GM11168 (cell line): ENCODE data around the gene CCDC190.
"Not testable (repeated sequence)": the region's sequence is repeated elsewhere in the genome, so short reads cannot be mapped to it uniquely, and the experiment has no call there.

Experiments
- in situ Hi-C: fragments of 300-500 bp; cut with MboI; formaldehyde crosslinking; loops from one replicate; pipeline ENCODE4 v1.12.0; 2022; ENCODE audit warnings: low sequenced_read_pairs; ENCODE audit not compliant: unreplicated experiment

CCDC190 gene

GRCh38 chr1:162840250-162840839 lies 20.6 kb downstream of the CCDC190 start:
- in situ Hi-C loops = loop anchor here (10.0 kb wide), 1 partner anchor 464 kb away; no protein-coding TSS in a partner anchor

GRCh38 chr1:162838863-162839262 lies 22.1 kb downstream of the CCDC190 start:
- in situ Hi-C loops = no loop called here

DNA sequence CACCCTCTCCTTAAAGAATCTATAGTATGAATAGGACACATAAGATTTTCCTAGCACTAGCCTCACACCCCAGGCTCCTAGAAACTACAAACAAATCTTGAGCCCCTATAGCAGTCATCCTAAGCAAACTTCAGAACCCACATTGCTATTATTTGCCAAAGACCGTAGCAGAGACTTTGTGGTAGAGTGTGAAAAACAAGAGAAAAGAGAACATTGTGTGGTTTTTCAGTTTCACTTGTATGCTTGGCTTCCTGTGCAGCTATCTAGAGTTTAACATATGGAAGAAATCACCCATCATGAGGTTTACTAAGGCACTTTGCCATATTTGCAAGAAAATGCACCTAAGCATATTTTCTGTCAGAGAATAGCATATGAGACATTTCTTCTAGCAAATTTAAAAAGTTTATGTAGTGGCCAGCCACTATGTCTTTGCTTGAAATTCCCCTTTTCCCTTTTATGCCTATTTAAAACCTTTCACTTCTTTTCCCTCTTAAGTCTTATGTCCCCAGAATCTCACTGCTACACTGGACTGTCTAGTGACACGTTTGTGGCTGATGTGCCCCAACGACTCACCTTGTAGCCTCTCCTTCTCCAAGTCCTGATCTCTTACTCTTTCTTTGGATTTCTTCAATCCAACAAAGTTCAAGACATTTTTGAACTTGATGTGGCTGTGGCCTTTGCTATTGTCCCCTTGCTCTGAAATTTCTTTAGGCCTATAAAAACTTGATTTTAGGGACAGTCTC lies 25.6 kb downstream of the CCDC190 start:
- in situ Hi-C loops = no loop called here

DNA sequence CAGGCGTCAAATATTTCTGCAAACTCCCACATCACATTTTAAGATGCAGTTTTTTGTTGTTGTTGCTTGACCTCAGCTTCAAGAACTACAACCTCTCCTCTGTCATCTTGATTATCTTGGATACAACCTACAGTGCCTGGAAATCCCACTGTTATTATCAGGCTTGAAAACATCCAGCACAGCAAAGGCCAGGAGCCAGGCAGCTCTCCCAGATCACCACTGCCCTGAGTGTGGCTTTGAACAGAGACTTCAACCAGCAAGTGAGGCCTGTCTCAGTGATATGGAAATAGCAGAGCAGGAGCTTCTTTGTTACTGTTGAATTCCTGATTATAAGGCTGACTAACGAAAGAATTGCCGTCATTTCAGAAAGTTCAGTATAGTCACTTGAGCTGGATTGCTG lies 28.5 kb downstream of the CCDC190 start:
- in situ Hi-C loops = no loop called here

GRCh38 chr1:162829268-162829667 lies 31.7 kb downstream of the CCDC190 start:
- in situ Hi-C loops = no loop called here

- in situ Hi-C loops = no loop called here
These were observed 37.0 kb downstream of the CCDC190 start for GRCh38 chr1:162823771-162824525.

GRCh38 chr1:162823231-162823630 lies 37.7 kb downstream of the CCDC190 start:
- in situ Hi-C loops = no loop called here

- in situ Hi-C loops = no loop called here
These were observed 38.4 kb downstream of the CCDC190 start for GRCh38 chr1:162822391-162823200.

DNA sequence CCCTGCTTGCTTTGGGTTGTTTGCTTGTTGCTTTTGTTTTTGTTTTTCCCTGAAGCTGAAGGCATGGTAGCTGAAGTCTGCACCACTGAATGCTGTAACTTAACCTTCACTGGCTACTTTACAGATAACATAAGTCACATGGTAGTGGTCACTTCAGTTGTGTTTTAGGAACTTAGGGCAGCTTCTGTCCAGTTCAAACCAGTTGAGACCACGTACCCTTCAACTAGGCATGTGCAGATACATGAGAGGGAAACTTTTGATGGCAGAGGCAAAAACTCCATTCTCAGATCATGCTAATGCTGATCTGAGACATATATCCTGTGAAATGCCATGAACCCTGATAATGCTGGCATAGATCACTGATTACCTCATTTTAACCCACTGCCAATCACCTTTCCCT lies 42.3 kb downstream of the CCDC190 start:
- in situ Hi-C loops = not testable (repeated sequence)

- in situ Hi-C loops = not testable (repeated sequence)
These were observed 42.8 kb downstream of the CCDC190 start for GRCh38 chr1:162818136-162818535.

DNA sequence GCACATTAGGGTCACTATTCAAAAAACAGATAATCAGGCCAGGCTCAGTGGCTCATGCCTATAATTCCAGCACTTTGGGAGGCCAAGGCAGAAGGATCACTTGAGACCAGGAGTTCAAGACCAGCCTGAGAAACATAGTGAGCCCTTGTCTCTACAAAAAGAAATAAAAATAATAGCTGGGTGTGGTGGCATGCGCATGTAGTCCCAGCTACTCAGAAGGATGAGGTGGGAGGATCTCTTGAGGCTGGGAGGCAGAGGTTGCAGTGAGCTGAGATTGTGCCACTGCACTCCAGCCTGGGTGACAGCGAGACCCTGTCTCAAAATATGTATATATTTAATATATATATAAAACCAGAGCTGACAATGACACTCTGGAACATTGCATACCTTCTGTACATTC lies 48.6 kb downstream of the CCDC190 start:
- in situ Hi-C loops = not testable (repeated sequence)

- in situ Hi-C loops = not testable (repeated sequence)
These were observed 53.5 kb downstream of the CCDC190 start for GRCh38 chr1:162807503-162807902.
